ENCODE data around the gene SUFU.

Gene SUFU

DNA sequence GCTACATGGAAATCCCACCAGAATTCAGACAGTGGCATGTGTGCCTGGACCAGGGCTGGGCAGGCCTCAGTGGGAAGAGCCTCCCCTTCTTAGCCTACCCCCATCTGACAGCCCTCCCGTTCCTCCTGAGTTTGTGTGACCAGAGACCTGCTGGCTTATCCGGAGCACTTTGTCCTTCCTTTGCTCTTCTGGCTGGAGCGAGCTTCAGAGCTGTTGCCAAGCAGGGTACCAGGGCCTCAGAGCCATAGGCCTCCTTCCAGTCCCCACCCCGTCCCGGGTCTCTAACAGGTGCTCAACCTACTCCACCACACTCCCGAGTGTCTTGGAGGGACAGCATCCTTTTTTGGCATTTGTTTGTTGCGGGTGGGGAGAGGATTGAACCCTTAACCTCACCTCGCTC lies 114.0 kb downstream of the SUFU start:
- no peak for DNase-seq (ENCODE audit: low read depth in 3 of 3)

DNA sequence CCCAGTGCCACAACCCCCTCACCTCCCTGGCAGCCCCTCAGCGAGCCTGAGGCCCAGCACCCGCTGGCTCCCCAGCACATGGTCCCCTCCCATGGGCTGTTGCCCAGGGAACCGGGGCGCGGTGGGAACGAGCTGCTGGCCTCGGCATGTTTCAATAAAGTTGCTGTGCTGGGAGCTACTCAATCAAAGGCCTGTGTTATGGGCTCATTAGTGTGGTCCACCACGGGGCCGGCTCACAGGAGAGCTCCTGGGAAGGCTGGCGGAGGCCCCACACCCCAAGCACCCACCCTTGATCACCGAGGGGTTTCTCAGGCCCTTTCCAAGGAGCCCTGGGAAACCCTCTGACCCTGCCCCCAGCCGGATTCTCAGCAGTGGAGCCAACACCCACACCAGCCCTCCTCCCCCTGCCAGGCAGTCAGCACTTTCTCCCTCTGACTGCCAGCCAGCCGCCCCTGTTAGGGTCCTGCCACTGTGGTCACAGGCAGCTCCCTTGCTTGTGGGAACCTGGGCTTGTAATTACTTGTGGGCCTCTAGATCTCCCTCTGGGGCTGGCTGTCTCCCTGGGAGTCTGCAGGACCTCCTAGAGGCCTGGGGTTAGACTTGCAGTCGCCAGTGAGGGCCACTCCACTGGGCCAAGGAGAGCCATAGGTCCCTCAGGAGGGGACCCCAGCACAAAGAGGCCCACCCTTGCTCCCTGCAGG lies 115.7 kb downstream of the SUFU start:
- no peak for DNase-seq (ENCODE audit: low read depth in 3 of 3)

DNA sequence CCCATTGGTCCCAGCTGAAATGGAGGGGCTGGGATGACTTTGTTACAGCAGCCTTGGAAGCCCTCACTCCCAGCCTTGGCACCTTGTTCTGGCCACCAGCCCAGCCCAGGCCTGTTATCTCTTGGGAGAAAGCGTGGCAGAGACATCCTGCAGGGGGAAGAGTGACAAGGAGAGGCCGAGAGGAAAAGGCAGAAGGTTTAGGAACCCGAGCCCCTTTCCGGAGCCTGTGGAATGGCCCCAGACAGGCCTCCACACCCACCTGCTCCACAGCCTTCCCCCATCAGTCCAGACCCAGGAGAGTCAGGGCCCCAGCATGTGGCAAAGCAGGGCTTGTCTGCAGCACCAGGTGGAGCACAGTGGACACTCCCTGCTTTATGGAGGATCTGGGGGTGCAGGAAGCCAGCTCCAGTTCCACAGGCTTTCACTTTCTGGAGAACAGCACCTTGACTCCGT lies 116.4 kb downstream of the SUFU start:
- no peak for DNase-seq (ENCODE audit: low read depth in 3 of 3)

DNA sequence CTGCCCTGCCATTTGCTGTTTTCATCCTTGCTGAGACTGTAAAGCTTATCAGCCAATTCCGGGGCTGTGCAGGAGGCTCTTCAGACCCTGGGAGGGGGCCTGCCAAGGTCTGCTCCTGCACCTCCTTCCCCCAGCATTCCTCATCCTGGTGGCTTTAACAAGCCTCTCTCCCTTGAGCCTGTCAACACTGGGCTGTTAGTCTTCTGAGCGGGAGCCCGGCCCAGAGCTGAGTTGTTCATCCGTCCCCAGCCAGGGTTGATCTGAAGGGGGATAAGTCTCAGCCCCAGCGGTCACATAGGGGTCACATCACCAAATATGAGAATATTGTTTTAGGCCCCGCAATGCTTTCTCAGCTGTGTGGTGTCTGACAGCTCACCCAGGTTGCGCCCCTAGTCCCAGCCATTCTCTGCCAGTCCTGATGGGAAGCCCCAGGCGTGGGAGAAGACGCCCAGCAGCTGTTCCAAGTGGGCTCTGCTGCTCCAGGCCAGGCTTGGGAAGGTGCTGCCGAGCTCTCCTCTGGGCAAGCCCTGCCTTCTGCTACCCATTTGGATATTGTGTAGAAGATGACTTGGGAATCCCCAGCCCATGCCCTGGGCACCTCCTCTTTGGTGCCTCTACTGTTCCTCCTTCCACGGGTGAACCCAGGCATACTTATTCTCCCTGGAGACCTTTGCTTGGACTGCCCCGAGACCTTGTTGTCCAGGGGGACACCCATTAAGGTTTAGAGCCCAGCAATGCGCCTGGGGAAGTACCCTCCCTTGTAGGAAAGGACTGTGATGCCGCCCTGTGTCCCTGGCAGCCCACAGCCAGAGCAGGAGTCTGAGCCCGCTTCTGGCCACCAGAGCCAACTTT lies 117.0 kb downstream of the SUFU start:
- DNase-seq (ENCODE audit: low read depth in 3 of 3), result no peak

DNA sequence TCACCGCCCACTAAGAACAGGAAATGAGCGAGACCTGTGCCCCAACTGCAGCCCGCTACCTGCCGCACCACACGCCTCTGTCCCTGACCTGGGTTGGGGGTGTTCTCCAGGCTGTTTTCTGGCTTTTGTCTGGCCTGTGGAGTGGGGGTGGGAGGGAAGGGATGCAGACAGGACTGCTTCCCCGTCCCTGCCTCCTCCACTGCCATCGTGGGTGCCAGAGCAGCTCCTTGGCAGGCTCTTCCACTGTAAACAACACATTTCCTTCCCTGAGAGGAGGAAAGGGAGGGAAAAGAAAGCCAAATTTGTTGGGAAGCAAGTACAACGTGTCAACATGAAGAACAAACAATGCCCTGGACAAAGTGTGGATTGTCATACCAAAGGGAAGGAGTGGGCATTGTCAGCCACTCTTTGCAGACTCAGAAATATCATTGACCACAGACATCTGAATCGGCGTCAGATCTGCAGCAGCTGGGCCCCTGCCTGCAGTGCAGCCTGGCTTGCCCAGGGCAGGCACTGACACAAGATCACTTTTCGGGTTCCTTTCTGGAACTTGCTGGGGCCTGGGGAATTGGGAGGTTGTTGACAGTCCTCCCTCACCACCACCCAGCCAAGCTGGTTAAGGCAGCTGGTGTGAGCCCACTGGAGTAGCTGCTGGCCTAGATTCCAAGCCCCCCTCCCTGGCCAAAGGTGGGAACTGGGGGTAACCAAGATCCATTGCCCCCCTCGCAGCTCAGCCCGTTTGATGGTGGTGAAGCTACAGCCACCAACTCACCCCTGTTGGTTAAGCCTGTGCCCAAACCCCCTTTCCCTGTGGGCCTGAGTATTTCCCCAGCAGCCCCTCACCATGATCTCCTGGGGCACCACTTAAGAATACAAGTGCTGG lies 117.9 kb downstream of the SUFU start:
- DNase-seq (ENCODE audit: low read depth in 3 of 3), result no peak

DNA sequence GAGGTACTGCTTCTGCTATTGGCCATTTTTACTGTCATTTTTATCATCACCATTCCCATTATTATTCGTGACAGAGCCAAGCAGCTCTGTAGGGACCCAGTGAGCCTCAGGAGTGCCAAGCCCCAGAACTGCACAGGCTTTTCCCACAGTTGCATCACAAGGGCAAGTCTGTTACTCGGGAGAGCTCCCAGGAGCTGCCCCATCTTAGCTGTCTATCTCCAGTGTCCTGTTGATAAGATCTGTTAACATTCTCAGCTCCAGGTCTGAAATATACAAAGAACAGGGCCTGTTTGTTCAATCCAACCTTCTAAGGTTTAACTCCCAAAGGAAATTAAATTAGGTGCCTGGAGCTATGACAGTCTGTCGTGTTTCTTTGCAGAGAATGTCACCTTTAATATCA lies 120.3 kb downstream of the SUFU start:
- no peak for DNase-seq (ENCODE audit: low read depth in 3 of 3)

DNA sequence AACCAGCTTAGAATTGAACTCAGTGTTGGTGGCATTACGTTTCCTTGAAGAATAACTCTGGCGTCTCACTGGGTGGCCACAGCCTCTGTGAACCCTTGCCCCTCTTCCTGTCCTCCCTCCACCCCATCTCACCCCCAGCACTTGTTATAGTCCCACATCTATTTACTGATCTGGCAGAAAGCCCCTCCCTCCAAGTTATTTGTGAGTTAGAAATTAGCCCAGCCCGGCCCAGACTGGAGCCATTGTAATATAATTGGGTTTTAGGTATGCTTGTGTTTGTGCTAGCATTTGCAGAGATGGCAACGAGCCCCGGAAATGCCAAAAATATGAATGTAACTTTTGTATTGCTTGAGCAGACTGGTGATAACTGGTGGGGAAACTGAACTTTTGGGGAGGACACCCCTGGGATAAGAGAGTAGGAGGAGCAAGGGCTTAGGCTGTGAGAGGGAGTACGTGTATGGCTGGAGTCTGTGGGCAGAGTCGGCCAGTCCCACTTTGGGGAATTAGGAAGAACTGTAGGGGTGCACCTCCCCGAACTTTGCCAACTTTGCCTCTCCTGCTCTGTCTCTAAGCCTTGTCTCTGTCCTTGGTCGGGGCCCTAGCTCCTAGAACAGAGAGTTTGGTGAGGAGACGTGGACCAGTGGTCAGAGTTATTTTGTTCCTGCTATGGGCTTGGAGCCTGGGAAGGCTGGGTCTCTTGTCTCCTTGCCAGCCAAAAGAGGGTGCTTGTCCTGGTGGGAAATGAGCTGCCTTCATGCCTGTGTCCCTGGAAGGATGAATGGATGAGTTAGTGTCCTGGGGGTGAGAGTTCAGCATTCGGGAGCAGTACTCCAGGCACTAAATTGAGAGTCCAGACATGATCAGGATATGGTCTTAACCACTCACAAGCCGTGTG lies 121.2 kb downstream of the SUFU start:
- no peak for DNase-seq (ENCODE audit: low read depth in 3 of 3)

DNA sequence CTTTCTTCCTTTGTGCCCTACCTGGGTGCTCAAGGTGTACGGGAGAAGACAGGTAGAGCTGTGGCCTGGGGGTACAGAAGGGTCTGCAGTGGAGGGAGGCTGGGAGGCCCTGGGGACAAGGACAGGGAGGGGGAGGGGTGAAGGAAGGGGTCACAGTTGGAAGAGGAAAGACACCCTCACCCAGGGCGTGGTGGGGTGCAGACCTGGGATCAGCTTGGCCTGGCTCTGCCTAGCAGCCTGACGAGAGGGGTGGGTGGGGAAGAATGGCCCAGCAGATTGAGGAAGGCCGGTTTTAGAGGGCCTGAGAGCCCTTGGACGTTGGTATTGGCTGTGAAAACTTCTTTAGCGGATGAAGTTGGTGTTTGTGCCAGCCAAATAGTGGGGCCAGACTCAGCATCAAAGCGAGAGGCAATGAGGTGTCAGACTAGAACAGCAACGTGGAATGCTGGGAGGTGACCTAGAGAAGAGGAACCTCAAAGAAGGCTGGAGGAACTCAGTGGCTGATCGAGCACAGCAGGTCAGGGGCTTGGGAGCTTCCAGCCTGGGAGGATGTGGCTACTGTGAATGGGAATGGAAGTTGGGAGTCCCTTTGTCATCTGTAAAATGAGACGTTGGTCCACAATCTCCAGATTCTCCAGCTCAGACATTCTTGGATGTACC lies 122.4 kb downstream of the SUFU start:
- no peak for DNase-seq (ENCODE audit: low read depth in 3 of 3)

DNA sequence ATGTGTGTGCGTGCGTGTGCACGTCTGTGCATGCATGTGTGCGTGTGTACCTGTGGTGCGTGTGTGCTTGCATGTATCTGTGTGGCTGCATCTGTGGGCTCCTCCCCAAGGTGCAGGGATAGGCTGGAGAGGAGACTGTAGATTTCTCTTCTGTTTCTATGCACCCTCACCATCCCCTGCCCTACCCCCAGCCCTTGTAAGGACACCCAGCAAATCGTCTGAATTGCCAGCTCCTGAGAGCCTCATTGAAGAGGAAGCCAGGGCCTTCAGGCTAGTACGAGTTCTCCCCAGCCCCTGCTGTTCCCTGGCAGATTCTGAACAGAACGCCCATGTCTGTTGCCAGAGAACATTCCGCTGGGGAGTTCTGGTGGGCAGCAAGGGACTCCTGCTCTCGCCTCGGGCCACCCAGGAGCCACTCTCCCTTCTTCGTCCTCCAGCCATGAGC lies 123.5 kb downstream of the SUFU start:
- DNase-seq (ENCODE audit: low read depth in 3 of 3), result no peak

DNA sequence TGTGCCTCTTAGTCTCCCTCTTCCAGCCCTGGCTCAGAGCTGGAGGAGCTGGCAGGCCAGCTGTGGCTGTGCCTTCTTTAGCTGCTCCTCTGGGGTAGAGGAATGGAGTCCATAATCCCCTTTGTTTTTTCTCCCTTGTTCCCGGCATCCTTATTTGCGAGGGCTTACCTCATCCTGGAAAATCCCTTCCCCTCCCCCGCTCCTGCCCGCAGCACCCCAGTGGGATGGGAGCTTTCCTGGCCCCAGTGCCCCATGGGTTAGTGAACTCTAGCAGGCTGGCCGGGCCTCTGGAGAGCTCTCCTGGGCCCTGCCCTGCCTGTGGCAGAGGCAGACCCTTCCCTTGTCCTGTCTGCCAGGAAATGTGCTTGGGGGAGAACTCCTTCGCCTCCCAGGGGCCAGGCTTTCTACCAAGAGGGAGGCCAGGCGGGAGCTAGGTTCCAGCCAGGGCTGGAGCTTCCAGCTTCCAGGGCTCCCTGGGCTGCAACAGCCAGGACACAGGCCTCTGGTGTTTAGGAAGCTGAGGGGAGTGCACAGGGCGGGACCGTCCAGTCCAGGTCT lies 124.0 kb downstream of the SUFU start:
- DNase-seq (ENCODE audit: low read depth in 3 of 3), result no peak

DNA sequence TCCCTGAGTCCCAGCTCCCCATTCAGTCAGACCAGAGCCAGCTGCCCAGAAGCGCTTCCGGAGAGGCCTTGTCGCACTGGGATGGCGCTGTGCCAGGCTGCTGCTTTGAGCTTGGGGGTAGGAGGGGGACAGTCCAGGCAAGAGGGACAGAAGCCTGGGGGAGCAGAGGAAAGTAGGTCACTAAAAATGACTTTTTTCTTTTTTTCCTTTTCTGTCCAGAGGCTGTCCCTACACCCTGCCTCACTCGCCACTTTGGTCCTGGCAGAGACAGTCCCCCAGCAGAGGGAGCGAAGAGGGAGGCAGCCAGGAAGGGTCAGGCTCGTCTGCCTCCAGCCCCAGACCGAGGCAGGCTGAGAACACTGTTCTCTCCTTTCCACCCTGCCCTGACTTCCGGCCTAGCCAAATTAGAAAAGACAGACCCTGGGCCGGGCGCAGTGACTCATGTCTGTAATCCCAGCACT lies 124.7 kb downstream of the SUFU start:
- no peak for DNase-seq (ENCODE audit: low read depth in 3 of 3)

DNA sequence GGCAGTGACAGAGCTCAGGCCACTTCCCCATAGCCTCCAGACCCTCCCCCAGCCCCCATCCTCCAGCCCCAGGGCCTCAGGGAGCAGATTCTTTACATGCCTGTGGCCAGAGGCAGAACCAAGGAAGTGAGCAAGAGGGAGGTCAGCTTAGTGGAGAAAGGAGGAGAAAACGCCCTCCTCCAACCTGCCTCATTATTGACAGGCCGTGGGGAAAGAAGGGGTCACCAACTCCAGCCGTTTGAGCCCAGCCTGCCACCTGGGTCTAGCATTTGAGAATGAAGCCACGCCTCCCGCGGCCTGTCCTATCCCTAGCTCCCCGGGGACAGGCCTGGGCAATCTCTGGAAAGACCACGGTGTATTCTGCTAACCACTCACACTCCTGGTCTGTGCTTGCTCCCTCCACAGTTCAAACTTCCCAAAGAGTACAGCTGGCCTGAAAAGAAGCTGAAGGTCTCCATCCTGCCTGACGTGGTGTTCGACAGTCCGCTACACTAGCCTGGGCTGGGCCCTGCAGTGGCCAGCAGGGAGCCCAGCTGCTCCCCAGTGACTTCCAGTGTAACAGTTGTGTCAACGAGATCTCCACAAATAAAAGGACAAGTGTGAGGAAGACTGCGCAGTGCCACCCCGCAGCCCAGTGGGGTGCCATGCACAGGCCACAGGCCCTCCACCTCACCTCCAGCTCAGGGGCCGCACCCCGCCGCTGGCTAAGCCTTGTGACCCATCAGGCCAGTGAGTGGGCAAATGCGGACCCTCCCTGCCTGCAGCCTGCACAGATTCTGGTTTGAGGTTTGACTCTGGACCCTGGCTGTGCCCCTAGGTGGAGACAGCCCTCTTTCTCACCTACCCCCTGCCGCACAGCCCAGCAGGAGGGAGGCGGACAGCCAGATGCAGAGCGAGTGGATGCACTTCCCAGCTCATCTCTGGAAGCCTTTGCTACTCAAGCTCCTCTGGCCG lies 126.2 kb downstream of the SUFU start:
- no peak for DNase-seq (ENCODE audit: low read depth in 3 of 3)

DNA sequence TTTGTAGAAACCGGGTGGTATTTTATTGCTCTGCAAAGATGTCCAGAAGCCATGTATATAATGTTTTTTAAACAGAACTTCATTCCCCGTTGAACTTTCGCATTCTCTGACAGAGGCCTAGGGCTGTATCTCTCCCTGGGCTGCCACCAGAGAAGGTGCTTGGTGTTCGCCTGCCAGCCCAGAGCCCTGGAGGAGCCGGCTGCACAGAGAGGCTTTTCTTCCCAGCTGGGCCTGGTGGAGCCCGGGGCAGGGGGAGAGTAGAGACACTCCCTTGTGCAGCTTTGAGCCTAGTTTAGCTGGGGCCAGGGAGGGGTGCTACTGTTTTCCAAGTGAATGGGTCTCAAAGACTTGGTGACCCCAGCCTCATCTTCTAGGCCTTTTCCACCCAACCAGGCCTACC lies 126.9 kb downstream of the SUFU start:
- DNase-seq (ENCODE audit: low read depth in 3 of 3), result no peak

DNA sequence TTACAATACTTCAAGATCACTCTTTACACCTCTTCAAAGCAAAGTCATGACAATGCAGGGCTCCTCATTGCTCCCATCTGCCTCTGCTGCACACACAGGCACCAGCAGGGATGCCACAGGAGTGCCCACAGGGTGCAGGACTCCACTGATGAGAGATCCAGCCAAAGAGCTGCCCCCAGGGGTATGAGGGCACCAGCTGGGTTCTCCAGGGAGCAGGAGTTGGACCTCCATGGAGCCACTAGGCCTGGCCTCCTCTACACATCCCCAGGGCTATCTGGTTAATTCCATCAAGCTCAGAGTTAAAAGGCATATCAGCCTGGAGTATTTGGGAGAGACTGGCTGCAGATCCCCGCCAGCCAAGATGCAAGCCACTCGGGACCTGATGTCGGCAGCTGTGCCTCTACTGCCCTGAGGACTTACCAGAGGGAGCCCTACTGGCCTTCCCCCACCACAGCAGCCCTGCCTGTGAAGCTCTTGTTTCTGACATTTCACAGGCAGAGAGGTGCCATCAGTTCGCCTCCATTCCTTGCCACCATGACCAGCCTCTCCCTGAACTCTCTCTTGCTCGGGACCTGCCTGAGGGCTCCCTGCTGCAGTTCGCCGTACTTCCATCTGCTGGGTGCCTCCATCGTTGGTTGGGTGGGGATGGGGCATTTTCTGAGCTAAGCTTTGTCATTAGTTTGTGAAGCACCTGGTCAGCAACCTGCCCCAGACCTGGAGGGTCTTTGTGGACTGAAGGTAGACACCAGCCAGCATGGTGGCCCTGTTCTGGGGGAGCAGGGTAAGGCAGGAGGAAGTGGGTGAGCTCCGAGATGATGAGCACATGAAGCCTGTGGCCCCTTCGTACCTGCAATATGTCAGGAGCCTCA lies 128.0 kb downstream of the SUFU start:
- no peak for DNase-seq (ENCODE audit: low read depth in 3 of 3)

DNA sequence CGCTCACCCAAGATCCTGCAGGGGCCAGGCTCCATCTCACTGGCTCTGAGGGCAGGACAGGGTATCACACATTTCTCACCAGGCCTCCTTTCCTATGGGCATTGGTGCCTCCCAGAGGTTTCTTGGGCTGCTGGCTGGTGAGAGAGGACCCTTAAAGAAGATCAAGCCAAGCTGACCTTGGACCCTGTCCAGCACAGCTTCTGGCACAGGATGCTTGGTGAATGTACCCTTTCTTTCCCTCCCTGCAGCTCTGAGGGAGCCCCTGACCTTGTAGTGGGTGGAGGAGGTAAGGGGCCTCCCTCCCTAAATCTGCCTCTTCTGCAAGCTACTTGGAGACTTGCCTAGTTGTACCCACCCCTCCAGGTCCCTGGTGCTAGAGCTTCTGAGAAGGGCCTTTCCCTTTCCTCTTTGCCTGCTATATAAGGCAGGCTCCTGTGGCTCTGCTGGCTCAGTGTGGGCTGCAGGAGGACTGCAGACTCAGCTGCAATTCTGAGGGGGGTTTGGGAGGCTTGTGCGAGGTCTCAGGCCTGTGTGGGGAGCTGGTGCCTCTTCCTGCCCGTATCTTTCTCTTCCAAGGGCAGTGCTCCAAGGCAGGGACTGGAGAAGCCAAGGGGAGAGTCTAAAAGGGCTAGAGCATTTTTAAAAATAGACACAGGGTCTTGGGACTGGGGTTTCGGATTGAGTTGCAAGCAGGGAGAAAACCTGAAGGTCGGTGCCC lies 128.8 kb downstream of the SUFU start:
- DNase-seq (ENCODE audit: low read depth in 3 of 3), result no peak

DNA sequence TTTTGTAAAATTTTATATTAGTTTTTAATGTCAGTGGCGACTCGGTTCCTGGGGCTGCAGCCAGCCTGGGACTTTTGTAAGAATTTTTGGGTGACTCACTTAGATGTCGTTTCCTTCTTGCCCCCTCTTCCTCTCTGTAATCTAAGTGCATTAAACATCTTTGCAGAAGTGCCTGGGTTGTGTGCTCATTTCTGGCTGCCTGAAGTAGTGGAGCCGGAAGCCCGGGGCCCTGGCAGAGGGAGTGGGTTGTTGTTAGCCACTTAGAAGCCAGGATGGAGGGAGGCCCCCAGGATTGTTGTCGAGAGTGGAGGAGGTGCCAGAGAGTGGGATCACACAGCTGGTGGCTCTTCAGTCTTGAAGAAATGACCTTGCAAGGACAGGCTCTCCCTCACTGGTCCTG lies 129.5 kb downstream of the SUFU start:
- peak in 1 of 3 experiments; percentile 48 for DNase-seq (ENCODE audit: low read depth in 3 of 3)

DNA sequence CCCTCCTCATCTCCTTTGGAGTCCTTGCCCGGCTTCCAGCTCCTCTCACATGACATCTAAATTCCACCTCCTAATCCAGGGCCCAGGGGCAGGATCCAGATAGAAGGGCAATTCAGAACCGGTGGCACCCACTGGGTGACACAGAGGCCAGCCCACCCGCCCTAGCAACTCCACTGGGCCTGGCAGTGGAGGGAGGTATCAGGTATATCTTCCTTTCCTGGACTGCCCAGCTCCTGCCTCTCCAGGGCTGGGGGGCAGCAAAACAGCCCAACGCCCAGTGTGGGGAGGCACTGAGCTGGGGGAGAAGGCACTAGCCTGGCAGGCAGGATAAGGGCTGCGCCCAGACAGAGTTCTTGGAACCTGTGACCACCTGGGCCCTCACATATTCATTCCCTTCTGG lies 130.1 kb downstream of the SUFU start:
- no peak for DNase-seq (ENCODE audit: low read depth in 3 of 3)
